ENCODE measurements around the gene C19orf25.

- TF ChIP-seq CTCF (IDR thresholded peaks at IDR 0.05) (no peak), POLR2AphosphoS5 (IDR thresholded peaks at IDR 0.05; ENCODE audit: insufficient read depth in 1 of 2, low read depth in 1 of 2) (no peak)
Observed at GRCh38 chr19:1495051-1495798, 16.2 kb upstream of the C19orf25 start.
